SJCRH30 (cell line): ENCODE data around the gene POLR1D. TPM values are rescaled to one million over a fixed set of nuclear protein-coding genes. Genes with fewer than 3 reads are reported as not detected.

Source experiments
- DNase-seq, 2 experiments: peaks; one replicate each; pipeline ENCODE4 v3.0.0-alpha.2; 2015 to 2020
- H3K27ac ChIP-seq: fragments of 250-450 bp; sonication (Bioruptor Pico); 2 replicates; pipeline ENCODE4 v1.5.1; 2020; ENCODE audit warnings: mild to moderate bottlenecking, moderate library complexity
- H3K27me3 ChIP-seq: fragments of 250-450 bp; sonication (Bioruptor Pico); 2 replicates; pipeline ENCODE4 v1.5.1; 2020; ENCODE audit warnings: mild to moderate bottlenecking, moderate library complexity
- H3K36me3 ChIP-seq: fragments of 250-450 bp; sonication (Bioruptor Pico); 2 replicates; pipeline ENCODE4 v1.5.1; 2020; ENCODE audit warnings: mild to moderate bottlenecking, moderate library complexity
- H3K4me1 ChIP-seq: fragments of 250-450 bp; sonication (Bioruptor Pico); 2 replicates; pipeline ENCODE4 v1.5.1; 2020; ENCODE audit warnings: mild to moderate bottlenecking, moderate library complexity
- H3K4me3 ChIP-seq: fragments of 250-450 bp; sonication (Bioruptor Pico); 2 replicates; pipeline ENCODE4 v1.5.1; 2020; ENCODE audit warnings: mild to moderate bottlenecking, moderate library complexity
- H3K9me3 ChIP-seq: fragments of 250-450 bp; sonication (Bioruptor Pico); replicated peaks from 2 replicates; pipeline ENCODE4 v1.5.1; 2020; ENCODE audit warnings: mild to moderate bottlenecking, moderate library complexity
- total RNA-seq: library from RNA; depleted of rRNA; stranded (reverse); fragments of >200 nt; shearing (Covaris generic); gene quantifications from 2 replicates; pipeline ENCODE4 v1.2.3, GENCODE V29; 2014; rRNA removed

The POLR1D gene, protein sequence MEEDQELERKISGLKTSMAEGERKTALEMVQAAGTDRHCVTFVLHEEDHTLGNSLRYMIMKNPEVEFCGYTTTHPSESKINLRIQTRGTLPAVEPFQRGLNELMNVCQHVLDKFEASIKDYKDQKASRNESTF
- 172 and 182 TPM in 2 replicates for total RNA-seq

DNA sequence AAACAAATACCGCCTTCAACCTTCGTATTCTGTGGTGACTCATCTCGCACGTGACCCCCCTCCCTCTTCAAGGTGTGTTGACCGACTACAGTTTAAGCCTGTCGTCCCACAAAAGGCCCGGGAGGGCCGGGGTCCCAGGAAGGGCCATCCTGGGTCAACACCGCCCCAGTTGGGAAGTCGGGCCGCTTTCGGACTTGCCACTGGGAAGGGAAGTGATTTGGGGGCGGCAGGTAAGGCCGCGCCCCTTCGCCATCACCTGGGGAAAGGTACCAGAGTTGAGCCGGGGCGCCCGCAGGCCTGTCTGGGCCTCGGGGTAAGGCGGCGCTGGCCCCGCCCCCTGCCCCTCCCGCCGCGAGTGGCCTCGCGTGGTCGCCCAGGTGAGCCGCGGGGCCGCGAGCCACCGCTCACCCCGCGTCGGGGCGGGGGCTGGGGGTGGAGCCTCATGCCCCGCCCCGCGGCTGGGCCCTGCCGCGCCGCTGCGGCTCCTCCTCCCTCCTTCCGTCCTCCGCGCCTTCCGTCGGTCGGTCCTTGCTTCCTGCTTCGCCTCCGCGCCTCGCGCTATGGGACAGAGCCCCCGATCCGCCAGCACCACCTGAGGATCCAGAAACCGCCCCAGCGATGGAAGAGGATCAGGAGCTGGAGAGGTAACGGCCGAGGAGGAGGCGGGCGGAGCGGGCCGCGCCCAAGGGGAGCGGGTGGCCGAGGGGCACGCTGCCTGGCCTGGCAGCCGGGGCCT is at the start of gene POLR1D:
TSS of gene POLR1D (plus strand) at position 527 of the 736 bp plus-strand sequence. CDS start at position 619, 92 bp downstream.
- H3K4me3 ChIP-seq: peak within 1 kb of the TSS; percentile 96
- peak; percentile 72 to 85 for DNase-seq
- no peaks in the 10 kb centered on the region for H3K9me3 ChIP-seq
- H3K27ac ChIP-seq: peak within 1 kb of the TSS; percentile 72
- H3K27me3 ChIP-seq: no peaks in the 10 kb centered on the region
- H3K4me1 ChIP-seq: peaks cover 23% of the 10 kb centered on the region
- H3K36me3 ChIP-seq: peaks cover 23% of the 10 kb centered on the region

DNA sequence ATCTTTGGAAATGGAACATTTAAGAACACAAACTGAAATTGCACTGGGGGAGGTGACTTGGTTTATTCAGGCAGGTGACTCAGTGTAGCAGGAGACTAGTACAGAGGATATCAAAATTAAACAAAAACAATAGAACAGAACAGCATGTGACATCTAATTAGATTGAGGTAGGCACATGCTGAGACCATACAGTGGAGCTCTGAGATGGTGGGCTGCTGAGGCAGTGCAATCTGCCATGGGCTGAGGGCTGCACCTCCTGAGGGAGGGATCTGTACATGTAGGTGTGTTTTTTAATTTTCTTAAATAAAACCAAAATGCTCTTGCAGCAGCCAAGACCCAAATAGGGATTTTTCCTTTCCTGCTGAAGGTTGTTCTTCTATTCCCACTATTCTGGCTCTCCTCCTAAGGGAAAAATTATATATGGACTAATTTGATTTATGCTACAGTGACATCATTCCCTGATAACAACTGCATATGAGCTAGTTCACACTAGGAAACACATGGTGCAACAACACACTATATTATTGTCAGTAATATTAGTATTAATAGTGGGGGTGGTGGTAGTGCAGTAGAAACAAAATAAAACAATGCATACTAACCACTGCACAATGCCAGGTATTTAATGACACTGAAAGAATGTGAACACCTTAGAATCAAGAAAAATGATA is 49.3 kb upstream of the POLR1D start:
- H3K9me3 ChIP-seq: no peaks in the 10 kb centered on the region
- H3K4me3 ChIP-seq: no peak overlapping the region
- H3K4me1 ChIP-seq: no peaks in the 10 kb centered on the region
- H3K36me3 ChIP-seq: peaks cover 3% of the 10 kb centered on the region; the same call in 1 of the 2 replicates
- H3K27me3 ChIP-seq: no peaks in the 10 kb centered on the region
- DNase-seq: no peak
- H3K27ac ChIP-seq: no peak overlapping the region

DNA sequence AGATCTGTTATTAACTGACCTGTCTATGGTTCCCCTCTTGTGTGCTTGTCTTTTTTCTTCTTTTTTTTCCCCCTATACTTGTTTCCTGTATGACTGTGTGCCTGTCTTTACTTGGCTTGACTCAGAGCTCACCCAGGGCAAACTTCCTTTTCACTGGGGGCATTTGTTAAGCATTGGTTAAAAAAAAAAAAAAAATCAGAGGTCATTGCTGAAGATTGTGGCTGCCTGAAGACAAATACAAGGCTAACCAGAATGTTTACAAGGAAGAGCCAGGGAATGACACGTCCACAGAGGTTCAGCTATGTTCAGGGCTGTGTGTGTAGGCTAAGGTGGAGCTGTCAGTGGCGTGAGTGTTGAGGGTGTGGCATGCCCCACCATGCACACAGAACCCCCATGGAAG is 48.4 kb upstream of the POLR1D start:
- Histone ChIP-seq H3K27me3 (no peaks in the 10 kb centered on the region), H3K36me3 (peaks cover 3% of the 10 kb centered on the region; the same call in 1 of the 2 replicates), H3K27ac (no peak overlapping the region), H3K9me3 (no peaks in the 10 kb centered on the region), H3K4me1 (no peaks in the 10 kb centered on the region), H3K4me3 (no peak overlapping the region)
- DNase-seq: no peak

DNA sequence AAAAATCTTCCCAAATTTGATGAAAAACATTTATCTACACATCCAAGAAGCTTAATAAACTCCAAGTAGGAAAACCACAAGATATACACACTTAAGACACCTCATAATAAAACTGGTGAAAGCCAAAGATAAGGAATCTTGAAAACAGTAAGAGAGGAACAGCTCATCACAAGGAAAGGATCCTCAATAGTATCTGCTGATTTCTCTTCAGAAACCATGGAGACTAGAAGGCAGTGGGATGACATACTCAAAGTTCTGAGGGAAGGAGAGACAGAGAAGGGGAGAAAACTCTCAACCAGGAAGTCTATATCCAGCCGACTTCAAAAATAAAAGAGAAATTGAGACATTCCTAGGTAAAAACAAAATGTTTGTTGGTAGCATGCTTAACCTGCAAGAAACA is 47.0 kb upstream of the POLR1D start:
- Histone ChIP-seq H3K27me3 (no peaks in the 10 kb centered on the region), H3K27ac (no peak overlapping the region), H3K9me3 (no peaks in the 10 kb centered on the region), H3K36me3 (no peaks in the 10 kb centered on the region; the same call in 1 of the 2 replicates), H3K4me3 (no peak overlapping the region), H3K4me1 (no peaks in the 10 kb centered on the region)
- DNase-seq: no peak

DNA sequence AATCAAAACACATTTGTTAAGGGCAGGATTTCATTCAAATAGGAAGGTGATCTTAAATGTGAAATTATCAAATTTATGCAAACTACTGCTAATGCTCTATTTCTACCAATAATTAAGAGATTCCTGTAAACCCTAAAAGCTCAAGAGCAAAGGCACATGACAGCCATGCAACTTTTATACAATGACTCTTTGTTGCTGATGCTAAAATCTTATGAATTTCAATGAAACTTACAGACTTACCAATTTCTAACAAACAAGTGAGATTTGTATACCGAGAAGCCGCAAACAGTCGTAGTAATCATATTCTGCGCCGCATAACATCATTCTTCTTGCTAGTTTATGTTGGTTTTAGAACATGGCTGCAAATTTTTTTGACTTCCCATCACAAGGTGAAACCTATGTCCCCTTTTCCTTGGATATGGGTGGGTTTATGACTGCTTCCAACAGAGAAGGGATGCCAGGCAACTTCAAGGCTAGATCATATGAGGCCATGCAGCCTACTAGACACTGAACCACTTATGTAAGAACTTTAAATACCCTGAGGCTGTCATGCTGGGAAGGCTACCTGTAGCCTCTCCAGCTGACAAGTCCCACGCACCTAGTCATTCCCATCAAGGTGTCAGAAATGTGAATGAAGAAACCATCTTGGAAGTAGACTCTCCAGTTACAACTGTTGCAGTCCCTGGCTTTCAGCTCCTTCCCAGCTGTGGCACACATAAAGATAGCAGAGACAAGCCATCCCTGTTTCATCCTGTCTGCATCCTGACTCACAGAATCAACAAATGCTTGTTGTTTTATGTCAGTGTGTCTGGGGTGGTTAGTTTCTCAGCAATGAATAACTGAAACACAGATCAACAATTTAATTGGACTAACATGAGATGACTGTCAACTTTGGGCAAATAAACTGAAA is 43.3 kb upstream of the POLR1D start:
- Histone ChIP-seq H3K9me3 (no peaks in the 10 kb centered on the region), H3K36me3 (peaks cover 3% of the 10 kb centered on the region; the same call in 1 of the 2 replicates), H3K4me1 (no peaks in the 10 kb centered on the region), H3K27ac (no peak overlapping the region), H3K27me3 (no peaks in the 10 kb centered on the region), H3K4me3 (no peak overlapping the region)
- no peak for DNase-seq

DNA sequence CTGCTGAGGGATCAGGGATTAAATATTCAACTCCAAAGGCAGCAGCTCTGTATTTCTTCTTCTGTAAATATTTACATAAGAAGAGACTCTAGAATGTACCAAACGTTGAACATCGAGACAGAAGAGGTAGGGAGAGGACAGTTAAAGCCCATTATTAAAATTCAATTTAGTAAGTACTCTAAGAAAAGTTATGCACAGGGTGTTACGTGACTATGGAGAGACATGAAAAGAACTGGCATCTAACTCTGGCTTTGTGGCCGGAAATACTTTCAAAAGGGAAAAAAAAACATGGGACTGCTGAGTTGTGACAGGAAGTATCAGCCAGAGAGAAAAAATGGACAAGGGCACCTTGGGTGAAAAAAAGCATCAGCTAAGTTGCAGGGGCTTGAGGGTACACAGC is 38.0 kb upstream of the POLR1D start:
- Histone ChIP-seq H3K4me1 (no peaks in the 10 kb centered on the region), H3K27ac (no peak overlapping the region), H3K36me3 (peaks cover 3% of the 10 kb centered on the region; the same call in 1 of the 2 replicates), H3K27me3 (no peaks in the 10 kb centered on the region), H3K9me3 (0 out of 2 replicates have a peak, but pooled peaks cover under 1% of the 10 kb centered on the region), H3K4me3 (no peak overlapping the region)
- DNase-seq: no peak

DNA sequence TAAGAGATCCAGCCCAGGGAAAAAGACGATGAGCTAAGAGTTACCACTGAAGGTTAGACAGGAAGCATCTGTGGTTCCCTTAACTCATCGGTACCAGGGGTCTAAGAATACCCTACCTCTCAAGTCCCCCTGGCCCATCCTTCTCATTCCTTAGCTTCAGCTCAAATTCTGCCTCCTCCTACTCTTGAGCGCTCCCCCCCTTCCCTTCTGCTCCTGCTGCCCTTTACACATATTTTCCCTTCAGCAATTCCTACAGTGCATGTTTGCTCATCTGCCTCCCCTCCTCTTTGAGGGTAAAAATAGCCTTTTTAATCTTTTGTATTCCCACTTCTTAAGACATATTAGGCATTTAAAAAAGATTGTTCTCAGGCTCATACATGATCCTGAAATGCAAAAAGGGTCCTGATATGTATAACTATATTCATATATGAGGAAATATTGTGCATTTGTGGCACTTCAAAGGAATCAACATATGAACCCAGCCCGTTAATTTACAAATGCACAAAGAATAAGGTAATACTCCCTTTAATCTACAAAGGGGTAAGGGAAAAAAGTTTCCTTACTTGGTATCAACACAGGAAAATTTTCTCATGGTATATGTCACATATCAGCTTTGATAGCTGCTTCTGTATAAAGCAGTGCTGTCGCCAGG is 34.5 kb upstream of the POLR1D start:
- Histone ChIP-seq H3K36me3 (no peaks in the 10 kb centered on the region), H3K27ac (no peak overlapping the region), H3K9me3 (0 out of 2 replicates have a peak, but pooled peaks cover 3% of the 10 kb centered on the region), H3K27me3 (no peaks in the 10 kb centered on the region), H3K4me1 (no peaks in the 10 kb centered on the region), H3K4me3 (no peak overlapping the region)
- DNase-seq: no peak

DNA sequence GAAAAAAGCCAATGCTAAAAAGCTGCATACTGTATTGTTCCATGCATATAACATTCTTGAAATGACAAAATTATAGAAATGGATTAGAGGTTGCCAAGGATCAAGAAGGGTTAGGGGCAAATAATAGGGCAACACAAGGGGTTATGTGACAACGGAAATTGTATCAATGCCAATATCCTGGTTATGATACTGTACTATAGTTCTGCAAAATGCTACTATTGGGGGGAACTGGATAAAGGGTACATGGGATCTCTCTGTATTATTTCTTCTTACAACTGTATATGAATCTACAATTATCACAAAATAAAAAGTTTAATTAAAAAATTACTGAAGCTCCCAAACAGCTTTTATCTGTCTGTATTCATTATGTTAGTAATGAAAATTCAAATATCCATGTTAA is 33.3 kb upstream of the POLR1D start:
- Histone ChIP-seq H3K9me3 (0 out of 2 replicates have a peak, but pooled peaks cover 3% of the 10 kb centered on the region), H3K36me3 (no peaks in the 10 kb centered on the region), H3K4me1 (no peaks in the 10 kb centered on the region), H3K4me3 (no peak overlapping the region), H3K27me3 (no peaks in the 10 kb centered on the region), H3K27ac (no peak overlapping the region)
- DNase-seq: no peak

DNA sequence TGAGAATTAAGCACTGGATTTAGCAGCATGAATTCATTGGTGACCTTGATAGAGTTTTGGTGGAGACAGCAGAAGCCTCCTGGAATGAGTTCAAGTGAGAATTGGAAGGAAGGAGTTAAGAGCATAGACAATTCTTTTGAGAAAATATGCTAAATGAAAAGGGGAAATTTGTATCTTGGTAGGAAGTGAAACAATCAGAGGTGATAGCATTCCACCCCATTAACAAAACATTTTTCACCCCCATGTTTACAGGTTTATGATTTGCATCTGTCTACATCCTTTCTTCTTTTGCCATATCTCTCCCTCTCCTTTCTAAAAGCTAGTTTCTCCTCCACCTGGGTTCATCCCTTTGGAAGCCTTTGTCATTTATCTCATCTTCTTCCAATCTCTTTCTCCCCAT is 28.8 kb upstream of the POLR1D start:
- 0 out of 2 replicates have a peak, but pooled peaks cover 3% of the 10 kb centered on the region for H3K9me3 ChIP-seq
- no peak for DNase-seq

DNA sequence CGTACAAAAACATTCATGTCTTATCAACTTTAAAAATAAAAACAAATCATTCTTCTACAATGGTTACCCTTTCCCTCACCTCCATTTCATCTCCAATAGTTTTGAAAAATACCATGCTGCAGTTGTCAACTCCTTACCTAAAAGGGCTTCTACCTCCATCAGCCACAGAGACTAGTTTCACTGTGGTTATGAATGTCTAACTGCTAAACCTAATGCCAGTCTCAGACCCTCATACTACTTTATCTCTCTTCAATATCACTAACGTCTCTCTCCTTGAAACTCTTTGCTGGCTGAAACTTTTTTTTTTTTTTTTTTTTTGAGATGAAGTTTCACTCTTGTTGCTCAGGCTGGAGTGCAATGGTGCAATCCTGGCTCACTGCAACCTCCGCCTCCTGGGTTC is 28.4 kb upstream of the POLR1D start:
- DNase-seq: no peak
- Histone ChIP-seq H3K36me3 (no peaks in the 10 kb centered on the region), H3K4me1 (peaks cover 3% of the 10 kb centered on the region; the same call in 1 of the 2 replicates), H3K9me3 (0 out of 2 replicates have a peak, but pooled peaks cover 3% of the 10 kb centered on the region), H3K27ac (no peak overlapping the region), H3K27me3 (no peaks in the 10 kb centered on the region), H3K4me3 (no peak overlapping the region)

More for the DNA sequence above, 28.8 kb upstream of the POLR1D start:
- Histone ChIP-seq H3K4me1 (peaks cover 3% of the 10 kb centered on the region; the same call in 1 of the 2 replicates), H3K36me3 (no peaks in the 10 kb centered on the region), H3K4me3 (no peak overlapping the region), H3K27ac (no peak overlapping the region), H3K27me3 (no peaks in the 10 kb centered on the region)

DNA sequence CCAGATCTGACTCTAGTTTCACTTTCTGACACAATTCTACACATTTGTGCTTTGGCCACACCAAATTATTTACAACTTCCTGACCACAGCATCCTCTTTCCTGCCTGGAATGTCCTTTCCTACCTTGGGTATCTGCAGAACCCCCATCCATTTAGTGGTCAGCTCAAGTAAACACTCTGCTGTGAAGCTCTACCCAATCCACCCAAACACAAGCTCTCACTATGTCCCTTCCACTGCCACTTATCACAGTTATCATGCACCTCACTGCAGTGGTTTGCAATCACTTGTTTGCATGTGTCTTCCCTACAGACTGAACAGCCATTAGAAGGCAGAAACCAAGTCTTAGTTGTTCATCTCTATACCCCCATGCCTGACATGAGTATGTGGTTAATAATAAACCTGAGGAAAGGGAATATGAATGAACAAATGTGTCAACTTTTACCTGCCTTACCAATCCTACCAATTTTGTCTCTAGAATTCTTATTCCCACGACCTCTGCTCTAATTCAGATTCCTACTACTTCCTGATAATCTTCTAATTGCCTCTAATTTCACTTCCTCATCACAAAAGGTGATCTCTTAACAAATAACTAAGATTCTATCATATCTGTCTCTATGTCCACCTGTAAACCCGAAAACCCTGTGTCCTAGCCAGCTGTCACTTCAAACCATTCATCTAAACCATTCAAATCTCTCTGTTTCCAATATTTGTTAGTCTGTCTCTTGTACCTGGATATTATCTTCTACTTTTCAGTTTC is 26.5 kb upstream of the POLR1D start:
- no peaks in the 10 kb centered on the region for H3K9me3 ChIP-seq

DNA sequence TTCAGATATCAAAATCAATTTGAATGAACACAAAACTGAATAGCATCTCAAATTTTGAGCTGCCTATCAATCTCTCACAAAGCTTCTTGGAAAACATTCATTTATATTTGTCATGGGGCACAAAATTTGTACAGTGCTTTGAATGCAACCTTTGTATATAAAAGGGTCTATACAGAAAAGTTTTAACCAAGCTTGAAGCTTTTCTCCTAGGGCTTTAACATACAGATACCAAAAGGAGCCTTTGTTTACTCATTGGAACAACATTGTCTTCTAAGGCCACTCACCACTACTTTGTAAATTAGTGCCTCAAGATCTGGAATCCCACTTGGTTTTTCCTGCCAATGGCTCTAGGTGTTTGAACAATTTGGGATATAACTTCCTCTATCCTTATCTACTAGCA is 22.6 kb upstream of the POLR1D start:
- H3K27me3 ChIP-seq: no peaks in the 10 kb centered on the region
- DNase-seq: no peak
- peak overlapping the region; percentile 67 for H3K27ac ChIP-seq
- peaks cover 25% of the 10 kb centered on the region for H3K4me1 ChIP-seq
- no peaks in the 10 kb centered on the region for H3K36me3 ChIP-seq
- no peaks in the 10 kb centered on the region for H3K9me3 ChIP-seq
- H3K4me3 ChIP-seq: no peak overlapping the region

More for the DNA sequence above, 26.5 kb upstream of the POLR1D start:
- Histone ChIP-seq H3K4me3 (no peak overlapping the region), H3K4me1 (peaks cover 18% of the 10 kb centered on the region), H3K27ac (no peak overlapping the region), H3K27me3 (no peaks in the 10 kb centered on the region), H3K36me3 (no peaks in the 10 kb centered on the region)
- no peak for DNase-seq

DNA sequence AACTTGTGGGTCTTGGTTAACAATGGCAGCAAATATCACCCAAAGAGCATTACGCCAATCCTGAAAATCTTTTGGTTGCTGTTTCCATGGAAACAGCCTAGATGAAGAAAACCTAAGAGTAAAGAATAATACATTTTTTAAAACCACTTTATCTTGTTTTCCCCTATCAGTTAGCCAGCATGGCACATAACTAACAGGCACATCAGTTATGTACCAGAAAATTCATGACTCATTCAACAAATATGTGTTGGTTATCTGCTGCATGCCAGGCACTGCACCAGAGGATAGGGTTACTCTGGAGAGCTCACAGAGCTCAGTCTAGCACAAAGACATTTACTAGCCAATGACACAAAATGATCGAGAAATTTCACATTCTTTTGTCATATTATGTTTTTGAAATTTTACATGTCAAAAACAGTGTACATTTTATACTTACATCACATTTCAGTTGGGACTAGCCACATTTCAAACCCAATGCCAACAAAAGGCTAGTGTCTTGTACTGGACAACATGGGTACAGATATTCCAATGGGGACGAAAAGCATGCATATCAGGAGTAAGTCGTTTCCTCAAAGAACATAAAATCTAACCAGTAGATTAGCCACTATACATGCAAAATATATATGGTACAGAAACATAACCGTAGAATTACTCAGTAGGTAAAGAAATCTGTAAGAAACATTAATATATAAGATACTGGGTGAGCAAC is 21.7 kb upstream of the POLR1D start:
- peak overlapping the region; percentile 67 for H3K27ac ChIP-seq
- no peaks in the 10 kb centered on the region for H3K9me3 ChIP-seq
- H3K4me3 ChIP-seq: no peak overlapping the region
- H3K36me3 ChIP-seq: no peaks in the 10 kb centered on the region
- H3K4me1 ChIP-seq: peaks cover 24% of the 10 kb centered on the region
- H3K27me3 ChIP-seq: no peaks in the 10 kb centered on the region
- peak; percentile 68 to 76 for DNase-seq
